ENCODE measurements around the gene SMIM23. TPM values are rescaled to one million over a fixed set of nuclear protein-coding genes. Genes with fewer than 3 reads are reported as not detected.

The SMIM23 gene
- total and polyA plus RNA-seq, 2 donors (not counting 1 experiment from before 2014, with no cell fraction given) = not detected

- no peaks in the 10 kb centered on the region for H3K36me3 ChIP-seq (ENCODE audit: control insufficient read depth, insufficient read depth, low read length)
- H3K4me2 ChIP-seq (ENCODE audit: extremely low read depth, insufficient read depth, low read length) = no peak overlapping the region
- DNase-seq (ENCODE audit: low read depth in 2 of 2) = no peak
- no peak overlapping the region for H2AFZ ChIP-seq (ENCODE audit: low read length)
- no peaks in the 10 kb centered on the region for H3K79me2 ChIP-seq (ENCODE audit: control insufficient read depth, insufficient read depth, low read length)
- no peak for TF ChIP-seq EZH2 (IDR thresholded peaks at IDR 0.05; ENCODE audit: low read length, missing control alignments)
- TF ChIP-seq, protein P1, sequence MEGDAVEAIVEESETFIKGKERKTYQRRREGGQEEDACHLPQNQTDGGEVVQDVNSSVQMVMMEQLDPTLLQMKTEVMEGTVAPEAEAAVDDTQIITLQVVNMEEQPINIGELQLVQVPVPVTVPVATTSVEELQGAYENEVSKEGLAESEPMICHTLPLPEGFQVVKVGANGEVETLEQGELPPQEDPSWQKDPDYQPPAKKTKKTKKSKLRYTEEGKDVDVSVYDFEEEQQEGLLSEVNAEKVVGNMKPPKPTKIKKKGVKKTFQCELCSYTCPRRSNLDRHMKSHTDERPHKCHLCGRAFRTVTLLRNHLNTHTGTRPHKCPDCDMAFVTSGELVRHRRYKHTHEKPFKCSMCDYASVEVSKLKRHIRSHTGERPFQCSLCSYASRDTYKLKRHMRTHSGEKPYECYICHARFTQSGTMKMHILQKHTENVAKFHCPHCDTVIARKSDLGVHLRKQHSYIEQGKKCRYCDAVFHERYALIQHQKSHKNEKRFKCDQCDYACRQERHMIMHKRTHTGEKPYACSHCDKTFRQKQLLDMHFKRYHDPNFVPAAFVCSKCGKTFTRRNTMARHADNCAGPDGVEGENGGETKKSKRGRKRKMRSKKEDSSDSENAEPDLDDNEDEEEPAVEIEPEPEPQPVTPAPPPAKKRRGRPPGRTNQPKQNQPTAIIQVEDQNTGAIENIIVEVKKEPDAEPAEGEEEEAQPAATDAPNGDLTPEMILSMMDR (conservative IDR thresholded peaks at IDR 0.05 in 1 of 2, IDR thresholded peaks at IDR 0.05 in 1 of 2; ENCODE audit: low read depth in 1 of 2, low read length in 2 of 2) = no peak
- H3K4me1 ChIP-seq (ENCODE audit: control insufficient read depth, extremely low read depth, insufficient read depth, low read length) = no peaks in the 10 kb centered on the region
- no peak overlapping the region for H3K4me3 ChIP-seq (replicated peaks in 1 of 4; ENCODE audit: control extremely low read depth in 1 of 4, insufficient read depth in 1 of 4, low read depth in 3 of 4, low read length in 4 of 4)
- H3K9ac ChIP-seq (ENCODE audit: insufficient read depth, low read length) = no peak overlapping the region
- H4K20me1 ChIP-seq (ENCODE audit: control insufficient read depth, extremely low read depth, insufficient read depth, low read length) = no peaks in the 10 kb centered on the region
- no peak overlapping the region for H3K27ac ChIP-seq (ENCODE audit: insufficient read depth, low read length)
- H3K27me3 ChIP-seq (ENCODE audit: control insufficient read depth, insufficient read depth, low read length) = no peaks in the 10 kb centered on the region
- H3K9me3 ChIP-seq (ENCODE audit: control insufficient read depth, insufficient read depth, low read depth, low read length) = no peaks in the 10 kb centered on the region
These were observed 18.7 kb upstream of the SMIM23 start for GRCh38 chr5:171766875-171767274.

DNA sequence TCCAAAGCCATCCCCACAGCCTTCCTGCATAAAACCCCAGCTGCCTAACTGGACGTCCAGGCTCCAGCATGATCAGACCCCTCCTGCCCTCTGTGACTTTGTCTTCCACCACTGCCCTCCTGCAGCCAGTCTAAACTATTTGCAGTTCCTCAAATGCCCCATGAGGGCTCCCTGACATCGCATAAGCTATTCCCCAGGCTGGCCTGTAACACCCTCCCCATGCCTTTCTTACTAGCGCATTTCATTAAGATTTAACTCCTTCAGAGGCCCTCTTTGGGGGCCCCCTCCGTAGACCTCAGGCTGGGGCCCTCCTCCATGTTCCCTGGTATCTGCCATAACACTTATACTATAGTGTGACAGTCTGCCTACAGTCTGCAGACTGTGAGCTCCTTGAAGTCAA, 15.5 kb upstream of the SMIM23 start:
- TF ChIP-seq, protein P1 (conservative IDR thresholded peaks at IDR 0.05 in 1 of 2, IDR thresholded peaks at IDR 0.05 in 1 of 2; ENCODE audit: low read depth in 1 of 2, low read length in 2 of 2) = no peak
- TF ChIP-seq EZH2 (IDR thresholded peaks at IDR 0.05; ENCODE audit: low read length, missing control alignments) = no peak
- H3K4me1 ChIP-seq (ENCODE audit: control insufficient read depth, extremely low read depth, insufficient read depth, low read length) = no peaks in the 10 kb centered on the region
- no peak for DNase-seq (ENCODE audit: low read depth in 2 of 2)
- no peaks in the 10 kb centered on the region for H3K36me3 ChIP-seq (ENCODE audit: control insufficient read depth, insufficient read depth, low read length)
- H3K79me2 ChIP-seq (ENCODE audit: control insufficient read depth, insufficient read depth, low read length) = no peaks in the 10 kb centered on the region
- no peaks in the 10 kb centered on the region for H4K20me1 ChIP-seq (ENCODE audit: control insufficient read depth, extremely low read depth, insufficient read depth, low read length)
- H3K9ac ChIP-seq (ENCODE audit: insufficient read depth, low read length) = no peak overlapping the region
- no peak overlapping the region for H3K4me2 ChIP-seq (ENCODE audit: extremely low read depth, insufficient read depth, low read length)
- H3K9me3 ChIP-seq (ENCODE audit: control insufficient read depth, insufficient read depth, low read depth, low read length) = no peaks in the 10 kb centered on the region
- H3K27me3 ChIP-seq (ENCODE audit: control insufficient read depth, insufficient read depth, low read length) = no peaks in the 10 kb centered on the region
- no peak overlapping the region for H2AFZ ChIP-seq (ENCODE audit: low read length)
- no peak overlapping the region for H3K4me3 ChIP-seq (replicated peaks in 1 of 4; ENCODE audit: control extremely low read depth in 1 of 4, insufficient read depth in 1 of 4, low read depth in 3 of 4, low read length in 4 of 4)
- no peak overlapping the region for H3K27ac ChIP-seq (ENCODE audit: insufficient read depth, low read length)

DNA sequence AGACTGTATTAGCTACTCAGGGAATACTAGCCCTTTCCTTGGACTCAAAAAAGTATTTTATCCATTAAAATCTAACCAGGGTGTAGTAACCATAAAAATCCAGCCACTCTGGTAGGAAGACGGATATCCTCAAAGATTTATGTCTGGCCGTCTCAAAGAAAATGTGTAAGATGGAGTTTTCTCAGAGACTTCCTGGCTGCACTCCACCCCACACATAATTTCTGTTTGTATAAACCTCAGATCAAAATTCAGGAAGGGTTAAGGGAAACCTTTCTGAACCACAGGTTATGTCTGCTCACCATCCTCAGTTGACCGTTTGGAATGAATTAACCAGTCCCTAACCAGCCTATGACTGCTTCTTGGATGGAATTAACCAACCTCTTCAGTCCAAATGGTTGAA, 13.8 kb upstream of the SMIM23 start:
- no peaks in the 10 kb centered on the region for H3K4me1 ChIP-seq (ENCODE audit: control insufficient read depth, extremely low read depth, insufficient read depth, low read length)
- TF ChIP-seq, protein P1 (conservative IDR thresholded peaks at IDR 0.05 in 1 of 2, IDR thresholded peaks at IDR 0.05 in 1 of 2; ENCODE audit: low read depth in 1 of 2, low read length in 2 of 2) = no peak
- TF ChIP-seq EZH2 (IDR thresholded peaks at IDR 0.05; ENCODE audit: low read length, missing control alignments) = no peak
- no peak overlapping the region for H3K4me2 ChIP-seq (ENCODE audit: extremely low read depth, insufficient read depth, low read length)
- H3K36me3 ChIP-seq (ENCODE audit: control insufficient read depth, insufficient read depth, low read length) = no peaks in the 10 kb centered on the region
- no peaks in the 10 kb centered on the region for H4K20me1 ChIP-seq (ENCODE audit: control insufficient read depth, extremely low read depth, insufficient read depth, low read length)
- H3K9ac ChIP-seq (ENCODE audit: insufficient read depth, low read length) = no peak overlapping the region
- H3K4me3 ChIP-seq (replicated peaks in 1 of 4; ENCODE audit: control extremely low read depth in 1 of 4, insufficient read depth in 1 of 4, low read depth in 3 of 4, low read length in 4 of 4) = no peak overlapping the region
- no peak overlapping the region for H3K27ac ChIP-seq (ENCODE audit: insufficient read depth, low read length)
- no peak overlapping the region for H2AFZ ChIP-seq (ENCODE audit: low read length)
- no peaks in the 10 kb centered on the region for H3K79me2 ChIP-seq (ENCODE audit: control insufficient read depth, insufficient read depth, low read length)
- peak in 1 of 2 donors; percentile 48 for DNase-seq (ENCODE audit: low read depth in 2 of 2)
- peaks cover 4% of the 10 kb centered on the region for H3K27me3 ChIP-seq (ENCODE audit: control insufficient read depth, insufficient read depth, low read length)
- H3K9me3 ChIP-seq (ENCODE audit: control insufficient read depth, insufficient read depth, low read depth, low read length) = no peaks in the 10 kb centered on the region

Data from fibroblast of lung (primary cell).